ENCODE data around the gene THSD1. TPM values are rescaled to one million over a fixed set of nuclear protein-coding genes. Genes with fewer than 3 reads are reported as not detected.

THSD1 gene
- total RNA-seq, 1 experiment from 2014 or later, result 0.85 TPM

Other genes with a start within 250 kb of the THSD1 start
- 2.7 and 5.1 TPM in 2 replicates for gene NEK3, start 246.6 kb downstream of the THSD1 start, total RNA-seq (2022)
- gene VPS36, start 44.5 kb upstream of the THSD1 start, total RNA-seq (2022), result 39.8 and 40.2 TPM in 2 replicates
- gene CKAP2, start 49.3 kb upstream of the THSD1 start, total RNA-seq (2022), result 55.8 and 57.7 TPM in 2 replicates
- 6.8 and 8.6 TPM in 2 replicates for gene HNRNPA1L2, start 236.3 kb upstream of the THSD1 start, total RNA-seq (2022)
- 48.0 and 58.4 TPM in 2 replicates for gene SUGT1, start 246.7 kb upstream of the THSD1 start, total RNA-seq (2022)